SU-DHL-6 (cell line): ENCODE results near the gene GNAS.

ENCODE experiments used
- H2AFZ ChIP-seq: fragments of 200-600 bp; sonication (generic); 2 replicates; pipeline ENCODE4 v1.6.1; 2014; ENCODE audit warnings: low read depth, mild to moderate bottlenecking, moderate library complexity, mixed read lengths, antibody characterized with exemption, low read length; ENCODE audit not compliant: severe bottlenecking
- H3F3A ChIP-seq: fragments of 200-600 bp; shearing (Covaris generic); 2 replicates; pipeline ENCODE4 v1.6.0; 2016; ENCODE audit warnings: antibody characterized with exemption, mild to moderate bottlenecking; ENCODE audit not compliant: insufficient read depth
- H3K27ac ChIP-seq: fragments of 200-600 bp; sonication (generic); 2 replicates; pipeline ENCODE4 v1.5.1; 2016; ENCODE audit warnings: low read depth, mild to moderate bottlenecking, low read length, moderate library complexity, mixed read lengths
- H3K27me3 ChIP-seq: fragments of 200-600 bp; sonication (generic), shearing (Covaris generic); 2 replicates; pipeline ENCODE4 v1.6.0; 2014; ENCODE audit warnings: mild to moderate bottlenecking, low read length
- H3K36me3 ChIP-seq: fragments of 200-600 bp; sonication (generic); 2 replicates; pipeline ENCODE4 v1.6.1; 2014; ENCODE audit warnings: mild to moderate bottlenecking, low read length, mixed read lengths
- H3K4me2 ChIP-seq: fragments of 300-600, 200-600 bp; shearing (Covaris generic), sonication (generic); 2 replicates; pipeline ENCODE4 v1.6.0; 2014; ENCODE audit warnings: low read length, low read depth, mild to moderate bottlenecking; ENCODE audit not compliant: poor library complexity, severe bottlenecking
- H3K4me3 ChIP-seq: fragments of 200-600 bp; sonication (generic); 2 replicates; pipeline ENCODE4 v1.5.1; 2014; ENCODE audit warnings: antibody characterized with exemption, low read length, mild to moderate bottlenecking, mixed read lengths; ENCODE audit not compliant: insufficient read depth, poor library complexity, severe bottlenecking
- H3K79me2 ChIP-seq: fragments of 200-600 bp; sonication (generic); 2 replicates; pipeline ENCODE4 v1.6.1; 2014; ENCODE audit warnings: mild to moderate bottlenecking, low read length, moderate library complexity; ENCODE audit not compliant: insufficient read depth
- H3K9ac ChIP-seq: fragments of 200-600 bp; sonication (generic); 2 replicates; pipeline ENCODE4 v1.7.0; 2014; ENCODE audit warnings: mild to moderate bottlenecking, low read length
- H3K9me2 ChIP-seq: fragments of 200-600 bp; sonication (generic); replicated peaks from 2 replicates; pipeline ENCODE4 v1.6.1; 2014; ENCODE audit warnings: low read length; ENCODE audit not compliant: insufficient read depth
- H3K9me3 ChIP-seq: fragments of 200-600 bp; sonication (generic); 2 replicates; pipeline ENCODE4 v1.6.1; 2014; ENCODE audit warnings: low read length, mixed read lengths; ENCODE audit not compliant: insufficient read depth
- H4K20me1 ChIP-seq: fragments of 200-600 bp; sonication (generic); 2 replicates; pipeline ENCODE4 v1.6.1; 2014; ENCODE audit warnings: low read depth, mild to moderate bottlenecking, antibody characterized with exemption, low read length, moderate library complexity, mixed read lengths
- CTCF ChIP-seq: fragments of 200-600 bp; sonication (generic); IDR thresholded peaks from one replicate; pipeline ENCODE4 v1.5.1; 2017; ENCODE audit warnings: antibody characterized with exemption, mild to moderate bottlenecking, low read length, moderate library complexity; ENCODE audit not compliant: insufficient read depth, poor library complexity, severe bottlenecking
- EZH2phosphoT487 ChIP-seq: fragments of 200-600 bp; sonication (generic), shearing (Covaris generic); conservative IDR thresholded peaks from 2 replicates; pipeline ENCODE4 v1.6.1; 2018; ENCODE audit warnings: mild to moderate bottlenecking, antibody characterized with exemption, low read length, moderate library complexity, mixed read lengths

Gene GNAS

DNA sequence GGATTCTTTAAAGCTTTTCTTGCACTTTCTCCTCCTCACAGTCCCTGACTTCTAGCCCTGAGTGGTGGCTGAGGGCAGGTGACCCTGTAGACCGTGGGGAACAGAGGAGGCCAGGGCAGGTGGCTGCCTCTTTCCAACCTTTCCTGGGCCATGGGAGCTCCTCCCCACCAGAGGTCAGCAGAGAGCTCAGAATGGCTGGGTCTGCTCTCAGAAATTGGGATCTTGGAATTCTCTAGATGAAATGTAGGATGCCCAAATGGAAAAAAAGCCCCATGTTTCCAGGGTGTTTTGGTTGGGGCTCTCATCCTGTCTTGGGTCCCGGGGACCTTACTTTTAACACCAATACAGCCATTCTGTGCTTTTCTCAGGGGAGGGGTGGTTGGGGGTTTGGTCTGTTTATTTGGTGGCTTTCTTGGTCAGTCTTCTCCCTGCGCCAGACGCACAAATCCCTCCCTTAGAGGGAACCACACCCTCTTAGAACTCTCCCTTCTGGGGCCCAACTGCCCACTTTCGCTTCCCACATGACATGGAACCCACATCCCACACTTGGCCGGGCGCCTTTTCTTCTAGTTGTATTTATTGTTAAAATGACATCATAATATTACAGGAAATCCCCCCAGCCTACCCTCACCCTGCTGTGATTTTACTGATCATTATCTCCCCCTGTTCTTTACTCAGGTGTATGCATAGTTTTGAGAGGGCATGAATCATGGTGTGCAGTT lies 17.9 kb downstream of the GNAS start:
- Histone ChIP-seq H2AFZ (no peak overlapping the region), H3K9me3 (no peaks in the 10 kb centered on the region), H3K79me2 (no peaks in the 10 kb centered on the region), H3K4me3 (no peak overlapping the region), H3K36me3 (no peaks in the 10 kb centered on the region), H3K4me2 (no peak overlapping the region), H3K9ac (no peak overlapping the region), H3F3A (no peaks in the 10 kb centered on the region), H3K27me3 (no peaks in the 10 kb centered on the region), H3K9me2 (no peaks in the 10 kb centered on the region), H4K20me1 (no peaks in the 10 kb centered on the region), H3K27ac (no peak overlapping the region)
- no peak for TF ChIP-seq EZH2phosphoT487
- peak; percentile 79 for TF ChIP-seq CTCF

- H3K27me3 ChIP-seq = no peaks in the 10 kb centered on the region
- no peaks in the 10 kb centered on the region for H4K20me1 ChIP-seq
- H3F3A ChIP-seq = no peaks in the 10 kb centered on the region
- no peak overlapping the region for H3K4me2 ChIP-seq
- H3K4me3 ChIP-seq = no peak overlapping the region
- no peaks in the 10 kb centered on the region for H3K79me2 ChIP-seq
- H3K36me3 ChIP-seq = no peaks in the 10 kb centered on the region
- no peaks in the 10 kb centered on the region for H3K9me2 ChIP-seq
- no peak overlapping the region for H3K27ac ChIP-seq
- TF ChIP-seq CTCF = no peak
- TF ChIP-seq EZH2phosphoT487 = no peak
- no peak overlapping the region for H2AFZ ChIP-seq
- no peak overlapping the region for H3K9ac ChIP-seq
- no peaks in the 10 kb centered on the region for H3K9me3 ChIP-seq
Observed at GRCh38 chr20:58871533-58872102, 19.1 kb downstream of the GNAS start.

DNA sequence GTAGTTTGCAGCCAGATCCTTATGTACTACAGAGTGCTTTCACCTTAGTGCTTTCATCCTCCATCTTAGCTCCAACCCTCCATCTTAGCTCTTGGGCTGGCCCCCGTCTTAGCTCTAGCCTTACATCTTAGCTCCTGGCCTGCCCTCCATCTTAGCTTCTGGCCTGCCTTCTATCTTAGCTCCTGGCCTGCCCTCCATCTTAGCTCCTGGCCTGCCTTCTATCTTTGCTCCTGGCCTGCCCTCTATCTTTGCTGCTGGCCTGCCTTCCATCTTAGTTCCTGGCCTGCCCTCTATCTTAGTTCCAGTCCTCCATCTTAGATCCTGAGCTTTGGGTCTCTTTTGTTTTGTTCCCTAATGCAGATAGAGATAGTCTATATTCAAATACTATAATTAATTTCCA lies 22.0 kb downstream of the GNAS start:
- H3K27ac ChIP-seq = no peak overlapping the region
- no peak overlapping the region for H2AFZ ChIP-seq
- no peak overlapping the region for H3K9ac ChIP-seq
- no peaks in the 10 kb centered on the region for H3K79me2 ChIP-seq
- H3K27me3 ChIP-seq = no peaks in the 10 kb centered on the region
- H3K4me3 ChIP-seq = no peak overlapping the region
- no peaks in the 10 kb centered on the region for H3F3A ChIP-seq
- no peak for TF ChIP-seq CTCF
- no peak for TF ChIP-seq EZH2phosphoT487
- H3K9me2 ChIP-seq = no peaks in the 10 kb centered on the region
- no peaks in the 10 kb centered on the region for H4K20me1 ChIP-seq
- no peaks in the 10 kb centered on the region for H3K36me3 ChIP-seq
- no peak overlapping the region for H3K4me2 ChIP-seq
- no peaks in the 10 kb centered on the region for H3K9me3 ChIP-seq
